Pancreas (tissue), 10 donors: Measurements from ENCODE around the gene GGCT. TPM values are rescaled to one million over a fixed set of nuclear protein-coding genes. Genes with fewer than 3 reads are reported as not detected.

ENCODE experiments used
- ATAC-seq, 4 donors: fragments of 200-7000 bp; cut with Tn5 transposase; one replicate each; pipeline versions ENCODE4 v1.8.0 to v1.9.1; 2020; ENCODE audit warnings: mild to moderate bottlenecking in 4 of 4, moderate library complexity in 4 of 4
- DNase-seq, 6 donors: peaks; one replicate each; pipeline ENCODE4 v3.0.0-alpha.2; 2020
- FAIRE-seq: peaks from 2 replicates; lab custom pipeline; 2012; peaks lifted over from hg19 to GRCh38; lab: Jason Lieb, UNC
- H3K27ac ChIP-seq, 4 donors: fragments of 200-600 bp; sonication (generic); 1 replicate in 3 of 4; 2 replicates in 1 of 4; pipeline versions ENCODE4 v1.5.0 to v1.8.0; 2020
- H3K27me3 ChIP-seq, 4 donors: fragments of 200-600 bp; one replicate each; pipeline ENCODE4 v1.8.0; 2021
- H3K36me3 ChIP-seq, 3 donors: fragments of 200-600 bp; sonication (generic) in 1 of 3; one replicate each; pipeline versions ENCODE4 v1.5.0 to v1.8.0; 2020 to 2021
- H3K4me1 ChIP-seq, 3 donors: fragments of 200-600 bp; one replicate each; pipeline ENCODE4 v1.8.0; 2021
- H3K4me3 ChIP-seq, 4 donors: fragments of 200-600 bp; sonication (generic) in 2 of 4; one replicate each; pipeline versions ENCODE4 v1.5.0 to v1.8.0; 2020 to 2021
- H3K9me3 ChIP-seq, 4 donors: fragments of 200-600 bp; one replicate each; pipeline ENCODE4 v1.8.0; 2021
- CTCF ChIP-seq, 4 donors: fragments of 200-600 bp; sonication (generic) in 3 of 4; IDR thresholded peaks; one replicate each; pipeline versions ENCODE4 v1.5.0 to v1.8.0; 2021; ENCODE audit warnings: antibody characterized with exemption in 4 of 4
- WGBS, 2 donors: extraction: QIAGEN DNeasy Blood & Tissue Kit; methylation state at CpG; one replicate each; pipeline ENCODE4 v1.1.7; 2013; 5-methylcytosine and 5-hydroxymethylcytosine counted together
- intact Hi-C, 3 donors: fragments of 100-400 bp; cut with DNase I; formaldehyde crosslinking; loops; one replicate each; pipeline versions ENCODE4 v1.11.1 to v1.14.2; 2022
- polyA plus RNA-seq, 2 donors: library from polyadenylated mRNA; stranded (reverse); fragments of 200-250 nt; gene quantifications; one replicate each; pipeline ENCODE4 v1.2.3, GENCODE V29; 2013
- total RNA-seq, 6 donors: library from RNA; stranded (reverse); fragmentation: NEBNext Ultra II Directional in 4 of 6; extraction: Animal tissue kit (Norgen Biotek cat#: 25700) in 4 of 6; gene quantifications; one replicate each; pipeline versions ENCODE4 v1.2.1 to v1.2.4, GENCODE V29; 2021 to 2023
- donor health status: healthy with polysubstance abuse.
- donor health status: DM: no; HTN: no; CAD: no; lungs with moderate emphysema.
- donor health status: DM: no; HTN: no; CAD: no.
- donor health status: control.
- donor health status: control.
- donor health status: Bipolar disorder and iron deficiency.
- donor health status: DM: yes; HTN: yes; CAD: no.
- donor health status: DM: no; HTN: no; CAD: no.
- donor health status: DM: no; HTN: no; CAD: no.
- donor health status: DM: yes; HTN: yes; CAD: no.

GGCT gene
- total and polyA plus RNA-seq, 8 donors, result 9.6 to 30.3 (median 17.0) TPM

- DNase-seq (no peak), FAIRE-seq (no peak), ATAC-seq (no peak)
- Histone ChIP-seq H3K4me1 (peaks cover 0 to 3% (median 0%) of the 10 kb centered on the region in 3 donors), H3K36me3 (no peaks in the 10 kb centered on the region), H3K4me3 (no peak overlapping the region), H3K27me3 (no peaks in the 10 kb centered on the region), H3K27ac (no peak overlapping the region), H3K9me3 (no peaks in the 10 kb centered on the region)
- whole genome bisulfite sequencing, 2 donors, result 87 to 89% methylated on average over 6 of the region's 6 CpGs
- intact Hi-C loops, result no loop called here
- TF ChIP-seq CTCF (IDR thresholded peaks at IDR 0.05), result no peak
These were observed 41.1 kb downstream of the GGCT start for GRCh38 chr7:30463405-30464145.

DNA sequence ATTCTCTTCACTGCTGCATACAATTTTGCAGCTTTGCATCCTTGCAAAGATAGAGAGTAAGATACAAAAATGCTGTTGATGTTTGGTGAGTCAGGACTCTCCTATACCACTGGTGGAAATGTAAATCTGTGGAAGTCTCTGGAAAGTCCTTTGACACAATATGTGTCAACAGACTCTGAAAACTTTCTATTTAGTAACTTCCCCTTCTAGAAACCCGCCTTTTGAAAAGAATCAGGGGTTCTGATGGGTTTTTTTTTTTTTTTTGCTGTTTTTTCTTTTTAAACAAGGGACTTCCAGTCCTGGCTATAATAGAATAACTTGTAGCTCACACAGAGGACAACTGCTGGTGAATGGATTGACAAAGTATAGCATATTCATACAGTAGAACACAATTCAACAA is 42.5 kb downstream of the GGCT start:
- no peaks in the 10 kb centered on the region for H3K27me3 ChIP-seq
- no peak for DNase-seq
- no peak for ATAC-seq
- TF ChIP-seq CTCF (IDR thresholded peaks at IDR 0.05), result no peak
- FAIRE-seq, result no peak
- intact Hi-C loops, result no loop called here
- no peak overlapping the region for H3K4me3 ChIP-seq
- H3K4me1 ChIP-seq, result peaks cover 0 to 3% (median 0%) of the 10 kb centered on the region in 3 donors
- no peak overlapping the region for H3K27ac ChIP-seq
- no peaks in the 10 kb centered on the region for H3K9me3 ChIP-seq
- WGBS, 2 donors, result 89 to 100% methylated on average over 1 of the region's 1 CpG
- no peaks in the 10 kb centered on the region for H3K36me3 ChIP-seq

GRCh38 chr7:30460246-30460633 is 44.4 kb downstream of the GGCT start:
- no peak for DNase-seq
- Histone ChIP-seq H3K27ac (no peak overlapping the region), H3K27me3 (no peaks in the 10 kb centered on the region), H3K9me3 (no peaks in the 10 kb centered on the region), H3K36me3 (no peaks in the 10 kb centered on the region), H3K4me1 (no peaks in the 10 kb centered on the region), H3K4me3 (no peak overlapping the region)
- ATAC-seq, result no peak
- 80% methylated on average over 4 of the region's 4 CpGs for WGBS, 2 donors
- no peak for FAIRE-seq
- no peak for TF ChIP-seq CTCF (IDR thresholded peaks at IDR 0.05)
- intact Hi-C loops, result no loop called here

- no peaks in the 10 kb centered on the region for H3K9me3 ChIP-seq
- no peak overlapping the region for H3K4me3 ChIP-seq
- intact Hi-C loops, result no loop called here
- no peaks in the 10 kb centered on the region for H3K36me3 ChIP-seq
- ATAC-seq (peak in 3 of 4 donors; percentile 48 to 69 (median 63)), DNase-seq (no peak), FAIRE-seq (no peak)
- H3K4me1 ChIP-seq, result no peaks in the 10 kb centered on the region
- no peaks in the 10 kb centered on the region for H3K27me3 ChIP-seq
- 66 to 74% methylated on average over 9 of the region's 9 CpGs for WGBS, 2 donors
- TF ChIP-seq CTCF (IDR thresholded peaks at IDR 0.05), result no peak
- no peak overlapping the region for H3K27ac ChIP-seq
These were observed 44.9 kb downstream of the GGCT start for GRCh38 chr7:30459591-30460245.

DNA sequence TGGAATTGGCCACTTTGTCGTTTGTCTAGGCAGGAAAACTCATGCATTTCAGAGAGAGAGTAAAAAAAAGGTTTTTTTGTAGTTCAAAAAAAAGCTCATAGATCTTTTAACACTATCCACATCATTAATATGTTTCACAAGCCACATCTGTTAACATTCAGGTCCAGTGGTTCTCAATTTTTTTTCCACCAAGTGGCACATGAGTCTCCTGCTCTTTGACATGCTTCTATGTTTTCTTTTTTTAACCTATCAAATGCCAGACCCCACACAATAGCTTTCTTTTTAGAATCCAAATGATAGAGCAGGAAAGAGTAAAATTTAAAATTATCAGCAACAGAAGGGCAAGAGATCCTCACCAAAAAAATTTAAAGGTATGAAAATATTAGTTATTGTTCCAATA is 46.3 kb downstream of the GGCT start:
- no peak for TF ChIP-seq CTCF (IDR thresholded peaks at IDR 0.05)
- intact Hi-C loops, result no loop called here
- no peaks in the 10 kb centered on the region for H3K36me3 ChIP-seq
- DNase-seq (no peak), FAIRE-seq (no peak), ATAC-seq (no peak)
- H3K4me3 ChIP-seq, result no peak overlapping the region
- no peaks in the 10 kb centered on the region for H3K27me3 ChIP-seq
- no peak overlapping the region for H3K27ac ChIP-seq
- H3K9me3 ChIP-seq, result no peaks in the 10 kb centered on the region
- H3K4me1 ChIP-seq, result no peaks in the 10 kb centered on the region
- 62 to 71% methylated on average over 1 of the region's 1 CpG for WGBS, 2 donors
